Panc1 (cell line): ENCODE measurements around the gene RYK.

Source experiments
- SIN3A ChIP-seq: IDR thresholded peaks from 2 replicates; pipeline ENCODE4 v1.6.1; 2012; ENCODE audit warnings: low read depth, mild to moderate bottlenecking, low read length, moderate library complexity, borderline replicate concordance; ENCODE audit not compliant: insufficient read depth
- TF ChIP-seq, protein P1 (sequence below): fragments of 450-650 bp; IDR thresholded peaks from 2 replicates; pipeline ENCODE4 v1.5.1; 2017; ENCODE audit warnings: mild to moderate bottlenecking

- TF ChIP-seq SIN3A, result no peak
- TF ChIP-seq, protein P1, sequence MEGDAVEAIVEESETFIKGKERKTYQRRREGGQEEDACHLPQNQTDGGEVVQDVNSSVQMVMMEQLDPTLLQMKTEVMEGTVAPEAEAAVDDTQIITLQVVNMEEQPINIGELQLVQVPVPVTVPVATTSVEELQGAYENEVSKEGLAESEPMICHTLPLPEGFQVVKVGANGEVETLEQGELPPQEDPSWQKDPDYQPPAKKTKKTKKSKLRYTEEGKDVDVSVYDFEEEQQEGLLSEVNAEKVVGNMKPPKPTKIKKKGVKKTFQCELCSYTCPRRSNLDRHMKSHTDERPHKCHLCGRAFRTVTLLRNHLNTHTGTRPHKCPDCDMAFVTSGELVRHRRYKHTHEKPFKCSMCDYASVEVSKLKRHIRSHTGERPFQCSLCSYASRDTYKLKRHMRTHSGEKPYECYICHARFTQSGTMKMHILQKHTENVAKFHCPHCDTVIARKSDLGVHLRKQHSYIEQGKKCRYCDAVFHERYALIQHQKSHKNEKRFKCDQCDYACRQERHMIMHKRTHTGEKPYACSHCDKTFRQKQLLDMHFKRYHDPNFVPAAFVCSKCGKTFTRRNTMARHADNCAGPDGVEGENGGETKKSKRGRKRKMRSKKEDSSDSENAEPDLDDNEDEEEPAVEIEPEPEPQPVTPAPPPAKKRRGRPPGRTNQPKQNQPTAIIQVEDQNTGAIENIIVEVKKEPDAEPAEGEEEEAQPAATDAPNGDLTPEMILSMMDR, result no peak
Observed at GRCh38 chr3:134199240-134199639, 51.4 kb downstream of the RYK start.
